Endodermal cell (in vitro differentiated cells): Measurements from ENCODE around the gene MUTYH. TPM values are rescaled to one million over a fixed set of nuclear protein-coding genes. Genes with fewer than 3 reads are reported as not detected.

Experiments used
- DNase-seq: peaks from one replicate; pipeline ENCODE4 v3.0.0-alpha.2; 2017
- H3K27ac ChIP-seq: 2 replicates; pipeline ENCODE4 v1.5.1; 2013; ENCODE audit warnings: mild to moderate bottlenecking, low read depth, low read length, moderate library complexity
- H3K27me3 ChIP-seq: 2 replicates; pipeline ENCODE4 v1.6.1; 2013; ENCODE audit warnings: mild to moderate bottlenecking, low read length, moderate library complexity; ENCODE audit not compliant: insufficient read depth, control insufficient read depth, poor library complexity, severe bottlenecking
- H3K36me3 ChIP-seq: 2 replicates; pipeline ENCODE4 v1.7.0; 2013; ENCODE audit warnings: mild to moderate bottlenecking, low read length, moderate library complexity; ENCODE audit not compliant: control insufficient read depth, insufficient read depth
- H3K4me1 ChIP-seq: one replicate; pipeline ENCODE4 v1.7.0; 2013; ENCODE audit warnings: low read length; ENCODE audit not compliant: control insufficient read depth, insufficient read depth
- H3K4me3 ChIP-seq: 2 replicates; pipeline ENCODE4 v1.5.1; 2013; ENCODE audit warnings: mild to moderate bottlenecking, low read length, moderate library complexity
- H3K9ac ChIP-seq: 2 replicates; pipeline ENCODE4 v1.6.1; 2013; ENCODE audit warnings: mild to moderate bottlenecking, low read length, moderate library complexity; ENCODE audit not compliant: poor library complexity, severe bottlenecking; ENCODE audit errors: extremely low read depth
- H3K9me3 ChIP-seq: 2 replicates; pipeline ENCODE4 v1.6.1; 2013; ENCODE audit warnings: mild to moderate bottlenecking, low read length, moderate library complexity; ENCODE audit not compliant: control insufficient read depth
- H3K27ac Mint-ChIP-seq: 2 replicates; pipeline ENCODE4 v1.8.0; 2020; ENCODE audit warnings: mixed read lengths
- H3K27me3 Mint-ChIP-seq: 2 replicates; pipeline ENCODE4 v1.8.0; 2021; ENCODE audit warnings: mild to moderate bottlenecking, mixed read lengths; ENCODE audit not compliant: insufficient read depth
- H3K36me3 Mint-ChIP-seq: 2 replicates; pipeline ENCODE4 v1.8.0; 2020; ENCODE audit warnings: low read depth, mixed read lengths
- H3K4me1 Mint-ChIP-seq: 2 replicates; pipeline ENCODE4 v1.8.0; 2020; ENCODE audit warnings: mixed read lengths
- H3K4me3 Mint-ChIP-seq: 2 replicates; pipeline ENCODE4 v1.8.0; 2020; ENCODE audit warnings: mild to moderate bottlenecking, moderate library complexity, mixed read lengths
- H3K9me3 Mint-ChIP-seq: 2 replicates; pipeline ENCODE4 v1.8.0; 2020; ENCODE audit warnings: mild to moderate bottlenecking, mixed read lengths
- CTCF ChIP-seq: fragments of 200-600 bp; sonication (generic); conservative IDR thresholded peaks from 2 replicates; pipeline ENCODE4 v1.5.0; 2021; ENCODE audit warnings: antibody characterized with exemption, mild to moderate bottlenecking
- WGBS, 2 experiments: methylation state at CpG; one replicate each; pipeline versions ENCODE4 v1.1.5 to v1.1.7; 2013; ENCODE audit warnings: missing lambda C conversion rate in 2 of 2, mixed read lengths in 1 of 2; ENCODE audit not compliant: insufficient coverage in 1 of 2, insufficient read length in 1 of 2; 5-methylcytosine and 5-hydroxymethylcytosine counted together
- total RNA-seq, 2 donors: library from RNA; stranded (reverse); fragmentation: NEBNext Ultra II Directional in 1 of 2; extraction: Animal tissue kit (Norgen Biotek cat#: 25700) in 1 of 2; gene quantifications; 2 replicates in 1 of 2; 3 replicates in 1 of 2; pipeline ENCODE4 v1.2.1, GENCODE V29; 2021

MUTYH gene
- total RNA-seq, 2 donors from 2014 or later = 60.5 to 60.9 TPM

GRCh38 chr1:45300669-45300997, 39.6 kb downstream of the MUTYH start:
- Mint-ChIP-seq H3K4me3 (no peak overlapping the region), H3K27ac (no peak overlapping the region), H3K36me3 (no peaks in the 10 kb centered on the region), H3K27me3 (no peaks in the 10 kb centered on the region), H3K4me1 (peaks cover 23% of the 10 kb centered on the region), H3K9me3 (peaks cover 3% of the 10 kb centered on the region)
- DNase-seq = no peak
- no peak overlapping the region for H3K27ac ChIP-seq
- TF ChIP-seq CTCF = no peak
- no peak overlapping the region for H3K4me3 ChIP-seq
- no peak overlapping the region for H3K9ac ChIP-seq
- peaks cover 7% of the 10 kb centered on the region for H3K4me1 ChIP-seq
- 69 to 70% methylated on average over 2 of the region's 2 CpGs for WGBS, 2 experiments
- no peaks in the 10 kb centered on the region for H3K36me3 ChIP-seq
- H3K9me3 ChIP-seq = no peaks in the 10 kb centered on the region
- no peaks in the 10 kb centered on the region for H3K27me3 ChIP-seq

- Mint-ChIP-seq H3K9me3 (peaks cover 3% of the 10 kb centered on the region), H3K4me3 (no peak overlapping the region)
These were observed 40.1 kb downstream of the MUTYH start for GRCh38 chr1:45299981-45300668.

GRCh38 chr1:45299296-45299695, 40.9 kb downstream of the MUTYH start:
- Mint-ChIP-seq H3K36me3 (no peaks in the 10 kb centered on the region), H3K27me3 (no peaks in the 10 kb centered on the region), H3K27ac (no peak overlapping the region), H3K9me3 (peaks cover 7% of the 10 kb centered on the region), H3K4me3 (no peak overlapping the region), H3K4me1 (peaks cover 12% of the 10 kb centered on the region)
- no peaks in the 10 kb centered on the region for H3K27me3 ChIP-seq
- no peaks in the 10 kb centered on the region for H3K9me3 ChIP-seq
- H3K4me1 ChIP-seq = peaks cover under 1% of the 10 kb centered on the region
- no peak overlapping the region for H3K4me3 ChIP-seq
- H3K36me3 ChIP-seq = no peaks in the 10 kb centered on the region
- H3K27ac ChIP-seq = no peak overlapping the region
- DNase-seq = no peak
- no peak for TF ChIP-seq CTCF
- 94% methylated on average over 1 of the region's 1 CpG; no CpG with 5 or more reads in 1 of the 2 experiments for WGBS, 2 experiments
- H3K9ac ChIP-seq = no peak overlapping the region

More at GRCh38 chr1:45299981-45300668, 40.1 kb downstream of the MUTYH start:
- H3K27ac Mint-ChIP-seq = no peak overlapping the region
- no peaks in the 10 kb centered on the region for H3K9me3 ChIP-seq
- 51 to 63% methylated on average over 2 to 3 of the region's 4 CpGs for WGBS, 2 experiments
- peak; percentile 78 for DNase-seq
- no peaks in the 10 kb centered on the region for H3K27me3 Mint-ChIP-seq
- H3K4me3 ChIP-seq = no peak overlapping the region
- H3K36me3 Mint-ChIP-seq = no peaks in the 10 kb centered on the region
- no peak overlapping the region for H3K27ac ChIP-seq
- peaks cover 7% of the 10 kb centered on the region for H3K4me1 ChIP-seq
- no peaks in the 10 kb centered on the region for H3K27me3 ChIP-seq
- H3K36me3 ChIP-seq = no peaks in the 10 kb centered on the region
- TF ChIP-seq CTCF = peak; percentile 90
- peaks cover 18% of the 10 kb centered on the region for H3K4me1 Mint-ChIP-seq
- H3K9ac ChIP-seq = no peak overlapping the region
